ENCODE results near the gene SEC31B.

DNA sequence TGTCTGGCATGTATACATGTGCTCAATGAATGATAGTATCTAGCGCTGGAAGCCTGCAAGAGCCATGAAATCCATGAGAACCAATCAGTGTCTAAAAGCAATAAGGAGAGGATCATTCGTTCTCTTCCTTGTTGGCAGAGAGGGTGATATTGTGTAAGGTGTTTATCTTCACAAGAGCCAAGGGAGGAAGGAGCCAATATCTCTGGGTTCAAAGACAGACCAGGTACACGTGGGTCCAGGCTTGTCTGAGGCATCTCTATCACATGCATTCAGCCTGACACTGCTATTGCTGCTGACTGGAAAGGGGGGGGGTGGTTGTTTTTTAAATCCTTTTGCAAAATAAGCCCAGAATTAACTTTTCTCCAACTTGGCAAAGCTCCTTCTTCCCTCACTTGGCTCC lies 4.0 kb downstream of the SEC31B start:
- TF ChIP-seq POLR2A (IDR thresholded peaks at IDR 0.05), result no peak
- TF ChIP-seq, protein P1, sequence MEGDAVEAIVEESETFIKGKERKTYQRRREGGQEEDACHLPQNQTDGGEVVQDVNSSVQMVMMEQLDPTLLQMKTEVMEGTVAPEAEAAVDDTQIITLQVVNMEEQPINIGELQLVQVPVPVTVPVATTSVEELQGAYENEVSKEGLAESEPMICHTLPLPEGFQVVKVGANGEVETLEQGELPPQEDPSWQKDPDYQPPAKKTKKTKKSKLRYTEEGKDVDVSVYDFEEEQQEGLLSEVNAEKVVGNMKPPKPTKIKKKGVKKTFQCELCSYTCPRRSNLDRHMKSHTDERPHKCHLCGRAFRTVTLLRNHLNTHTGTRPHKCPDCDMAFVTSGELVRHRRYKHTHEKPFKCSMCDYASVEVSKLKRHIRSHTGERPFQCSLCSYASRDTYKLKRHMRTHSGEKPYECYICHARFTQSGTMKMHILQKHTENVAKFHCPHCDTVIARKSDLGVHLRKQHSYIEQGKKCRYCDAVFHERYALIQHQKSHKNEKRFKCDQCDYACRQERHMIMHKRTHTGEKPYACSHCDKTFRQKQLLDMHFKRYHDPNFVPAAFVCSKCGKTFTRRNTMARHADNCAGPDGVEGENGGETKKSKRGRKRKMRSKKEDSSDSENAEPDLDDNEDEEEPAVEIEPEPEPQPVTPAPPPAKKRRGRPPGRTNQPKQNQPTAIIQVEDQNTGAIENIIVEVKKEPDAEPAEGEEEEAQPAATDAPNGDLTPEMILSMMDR (IDR thresholded peaks at IDR 0.05), result no peak

All from lower leg skin (tissue), 3 donors.